Left cardiac atrium (tissue), 4 donors: ENCODE data around the gene ETV6. TPM values are rescaled to one million over a fixed set of nuclear protein-coding genes. Genes with fewer than 3 reads are reported as not detected.

Experiments
- ATAC-seq, 2 donors: fragments of 200-7000 bp; cut with Tn5 transposase; one replicate each; pipeline ENCODE4 v1.9.1; 2020; ENCODE audit warnings: mild to moderate bottlenecking in 2 of 2, moderate library complexity in 2 of 2
- DNase-seq: peaks from one replicate; pipeline ENCODE4 v3.0.0-alpha.2; 2020
- intact Hi-C, 2 donors: fragments of 100-400 bp; cut with DNase I; formaldehyde crosslinking; loops; one replicate each; pipeline versions ENCODE4 v1.14.1 to v1.15.1; 2022 to 2023
- total RNA-seq, 2 donors: library from RNA; stranded (reverse); fragmentation: NEBNext Ultra II Directional; extraction: Animal tissue kit (Norgen Biotek cat#: 25700); gene quantifications; one replicate each; pipeline ENCODE4 v1.2.1, GENCODE V29; 2021
- donor health status: DM: no; HTN: yes; CAD: no.
- donor health status: DM: no; HTN: yes; CAD: no; lungs with severe emphysema.
- donor health status: DM: yes; HTN: yes; CAD: no.
- donor health status: Dilated cardiomyopathy.

The ETV6 gene
- total RNA-seq, 2 donors from 2014 or later = 12.1 to 20.2 TPM

GRCh38 chr12:11797317-11797913, 147.9 kb downstream of the ETV6 start:
- DNase-seq = peak; percentile 69
- peak in 1 of 2 donors; percentile 48 for ATAC-seq
- intact Hi-C loops = no loop called here

- DNase-seq (no peak), ATAC-seq (no peak)
- intact Hi-C loops = no loop called here
Observed at GRCh38 chr12:11798006-11798708, 148.7 kb downstream of the ETV6 start.

DNA sequence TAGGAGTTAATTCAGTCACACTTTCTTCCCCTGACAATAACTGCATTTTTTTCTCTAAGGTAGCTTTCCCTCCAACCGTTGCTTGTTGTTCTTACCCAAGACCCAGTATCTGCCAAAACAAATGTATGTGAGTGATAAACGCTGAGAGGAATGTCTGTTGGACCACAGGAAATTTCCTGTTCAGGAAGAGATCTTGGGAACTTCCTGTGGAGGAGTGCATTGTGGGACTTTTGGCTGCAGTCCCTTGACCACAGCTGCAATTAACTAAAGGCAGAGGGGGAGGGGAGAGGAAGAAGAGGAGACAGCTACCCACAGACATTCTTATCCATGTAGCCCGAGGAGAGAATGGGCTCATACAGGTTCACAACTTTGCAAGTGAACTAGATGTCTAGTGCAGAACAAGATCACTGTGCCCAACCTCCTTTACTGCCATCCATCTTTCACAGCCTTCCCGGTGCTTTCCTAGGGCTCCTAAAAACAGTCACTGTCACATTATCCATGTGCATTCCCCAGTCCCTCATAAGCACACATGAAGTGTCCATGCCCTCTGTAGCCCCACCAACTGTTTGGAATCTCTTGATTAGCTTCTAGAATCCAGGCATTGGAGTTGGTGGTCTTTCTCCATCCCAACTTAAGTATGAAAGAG, 149.5 kb downstream of the ETV6 start:
- intact Hi-C loops = no loop called here
- ATAC-seq = peak; percentile 12 to 41
- peak; percentile 56 for DNase-seq

- no peak for DNase-seq
- intact Hi-C loops = no loop called here
- ATAC-seq = no peak
Observed at GRCh38 chr12:11799502-11799873, 150.0 kb downstream of the ETV6 start.

DNA sequence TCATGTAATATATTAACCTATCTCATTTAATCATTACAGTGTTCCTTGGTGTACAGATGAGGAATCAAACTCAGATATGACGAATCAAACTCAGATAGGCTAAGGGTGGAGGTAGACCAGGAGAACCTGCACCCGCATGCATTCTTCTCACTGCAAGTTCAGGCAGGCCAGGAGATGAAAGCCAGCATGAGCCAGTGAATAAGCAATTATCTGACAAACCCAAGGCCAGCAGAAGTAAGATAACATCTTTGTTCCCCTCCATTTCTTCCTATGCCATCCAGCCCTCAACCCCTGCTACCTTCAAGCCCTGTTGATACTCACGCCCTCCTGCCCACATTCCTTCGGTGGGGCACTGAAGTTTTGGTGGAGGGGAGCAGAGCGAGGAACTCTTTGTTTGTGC, 152.2 kb downstream of the ETV6 start:
- ATAC-seq = no peak
- intact Hi-C loops = no loop called here

GRCh38 chr12:11804130-11804529, 154.7 kb downstream of the ETV6 start:
- no peak for ATAC-seq
- DNase-seq = no peak
- intact Hi-C loops = no loop called here

More for the DNA sequence above, 152.2 kb downstream of the ETV6 start:
- no peak for DNase-seq

- no peak for ATAC-seq
- no peak for DNase-seq
- intact Hi-C loops = no loop called here
Observed at GRCh38 chr12:11805043-11805442, 155.6 kb downstream of the ETV6 start.

- no peak for ATAC-seq
- intact Hi-C loops = no loop called here
- DNase-seq = no peak
Observed at GRCh38 chr12:11805680-11806079, 156.2 kb downstream of the ETV6 start.

DNA sequence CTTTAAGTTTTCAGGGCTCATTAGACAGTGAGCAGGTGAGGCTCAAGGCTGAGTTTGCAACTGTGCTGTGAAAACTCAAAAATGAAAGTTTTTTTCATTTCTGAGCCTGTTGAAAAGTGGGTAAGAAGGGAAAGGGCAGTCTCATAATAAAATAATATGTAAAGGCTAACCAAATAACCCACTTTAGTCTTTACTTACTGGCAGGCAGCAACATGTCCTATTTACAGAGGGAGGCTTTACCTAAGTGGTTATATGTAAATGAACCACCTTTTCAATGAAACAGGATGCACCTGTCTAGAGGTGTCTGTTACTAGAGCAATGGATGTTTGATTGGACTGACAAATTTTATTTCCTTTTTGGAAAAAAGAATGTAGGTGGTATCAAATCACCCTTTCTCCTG, 158.0 kb downstream of the ETV6 start:
- DNase-seq (no peak), ATAC-seq (no peak)
- intact Hi-C loops = no loop called here

DNA sequence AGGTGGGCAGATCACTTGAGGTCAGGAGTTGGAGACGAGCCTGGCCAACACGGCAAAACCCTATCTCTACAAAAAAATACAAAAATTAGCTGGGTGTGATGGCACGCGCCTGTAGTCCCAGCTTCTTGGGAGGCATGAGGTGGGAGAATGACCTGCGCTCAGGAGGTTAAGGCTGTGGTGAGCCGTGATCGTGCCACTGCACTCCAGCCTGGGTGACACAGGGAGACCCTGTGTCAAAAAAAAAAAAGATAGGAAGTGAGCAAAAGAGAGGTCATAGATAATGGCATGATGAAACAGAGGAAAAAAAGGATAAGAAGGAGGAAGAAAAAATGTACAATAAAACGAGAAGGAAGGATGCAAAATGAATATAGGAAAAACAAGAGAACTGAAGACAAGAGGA, 159.5 kb downstream of the ETV6 start:
- ATAC-seq = no peak
- DNase-seq = no peak
- intact Hi-C loops = no loop called here

DNA sequence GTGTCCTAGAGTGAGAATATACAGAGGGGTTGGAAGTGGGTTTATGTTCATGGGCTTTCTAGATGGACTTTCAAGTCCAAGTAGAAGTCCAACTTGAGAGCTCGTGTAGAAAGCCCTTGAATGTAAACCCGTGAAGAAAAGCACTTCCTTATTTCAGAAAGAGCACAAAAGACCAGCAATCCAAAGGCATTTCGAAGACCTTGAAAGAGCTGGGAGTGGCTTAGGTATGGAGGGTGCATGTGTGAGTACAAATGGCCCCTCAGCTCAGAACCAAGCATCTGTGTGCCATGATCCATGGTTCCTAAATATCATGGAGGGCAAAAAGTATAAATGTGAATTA, 160.7 kb downstream of the ETV6 start:
- no peak for ATAC-seq
- DNase-seq = no peak
- intact Hi-C loops = no loop called here

GRCh38 chr12:11811008-11811407, 161.5 kb downstream of the ETV6 start:
- intact Hi-C loops = no loop called here
- no peak for ATAC-seq
- DNase-seq = no peak

GRCh38 chr12:11812241-11812585, 162.7 kb downstream of the ETV6 start:
- ATAC-seq = peak in 1 of 2 donors; percentile 7
- no peak for DNase-seq
- intact Hi-C loops = no loop called here

GRCh38 chr12:11812586-11813437, 163.3 kb downstream of the ETV6 start:
- ATAC-seq = peak; percentile 58 to 82
- intact Hi-C loops = no loop called here
- no peak for DNase-seq

GRCh38 chr12:11813438-11813813, 164.0 kb downstream of the ETV6 start:
- peak; percentile 14 to 28 for ATAC-seq
- no peak for DNase-seq
- intact Hi-C loops = no loop called here

- DNase-seq = no peak
- ATAC-seq = no peak
- intact Hi-C loops = no loop called here
Observed at GRCh38 chr12:11814374-11814773, 164.9 kb downstream of the ETV6 start.

DNA sequence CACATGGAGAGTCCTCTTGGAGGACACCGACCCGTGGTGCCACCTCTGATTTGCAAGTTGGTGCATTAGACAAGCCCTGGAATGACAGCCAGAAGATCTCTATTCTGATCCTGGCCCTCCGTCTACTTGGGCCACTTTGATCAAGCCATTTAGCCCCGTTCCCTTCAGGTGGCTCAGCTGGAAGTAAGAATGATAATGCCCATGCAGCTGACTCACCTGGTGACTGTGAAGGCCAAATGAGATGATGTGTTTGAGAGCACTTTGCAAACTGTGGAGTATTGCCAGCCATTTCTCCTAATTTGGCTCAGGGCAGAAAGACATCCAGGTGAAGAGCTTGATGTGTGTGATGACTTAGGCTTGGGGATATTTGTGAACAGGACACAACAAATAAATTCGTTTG, 165.9 kb downstream of the ETV6 start:
- intact Hi-C loops = no loop called here
- no peak for ATAC-seq
- DNase-seq = no peak

DNA sequence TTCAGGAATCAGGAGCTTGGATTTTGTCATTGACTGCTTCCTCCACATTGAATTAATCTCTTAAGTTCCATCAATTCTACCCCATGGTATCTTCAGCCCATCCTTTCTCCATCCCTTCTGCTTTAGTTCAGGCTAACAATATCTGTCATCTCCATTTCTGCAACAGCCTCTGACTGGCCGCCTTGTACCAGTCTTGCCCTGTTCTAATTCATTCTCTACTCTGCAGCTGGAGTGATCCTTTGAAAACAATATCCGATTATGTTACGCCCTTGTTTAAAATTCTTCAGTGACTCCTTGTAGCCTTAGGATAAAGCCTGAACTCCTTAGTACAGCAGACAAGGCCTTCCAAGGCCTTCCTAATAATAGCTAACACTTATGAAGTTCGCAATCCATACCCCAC, 170.2 kb downstream of the ETV6 start:
- intact Hi-C loops = no loop called here
- ATAC-seq = no peak
- no peak for DNase-seq

DNA sequence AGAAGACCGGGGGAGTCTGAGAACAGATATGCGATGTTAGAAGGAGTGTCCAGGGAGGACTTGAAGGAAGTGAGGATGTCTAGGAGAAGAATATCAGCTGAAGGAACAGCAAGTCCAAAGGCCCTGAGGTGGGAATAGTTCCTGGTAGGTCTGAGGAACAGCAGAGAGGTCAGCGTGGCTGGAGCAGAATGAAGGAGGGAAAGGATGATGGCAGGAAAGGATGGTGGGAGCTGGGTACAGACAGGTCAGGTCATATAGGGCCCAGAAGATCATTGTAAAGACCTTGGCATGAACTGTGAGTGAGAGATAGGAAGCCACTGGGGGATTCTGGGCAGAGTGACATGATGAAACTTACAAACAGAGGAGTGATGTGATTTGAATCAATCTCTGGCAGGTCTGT, 171.0 kb downstream of the ETV6 start:
- intact Hi-C loops = no loop called here
- no peak for DNase-seq
- ATAC-seq = no peak

DNA sequence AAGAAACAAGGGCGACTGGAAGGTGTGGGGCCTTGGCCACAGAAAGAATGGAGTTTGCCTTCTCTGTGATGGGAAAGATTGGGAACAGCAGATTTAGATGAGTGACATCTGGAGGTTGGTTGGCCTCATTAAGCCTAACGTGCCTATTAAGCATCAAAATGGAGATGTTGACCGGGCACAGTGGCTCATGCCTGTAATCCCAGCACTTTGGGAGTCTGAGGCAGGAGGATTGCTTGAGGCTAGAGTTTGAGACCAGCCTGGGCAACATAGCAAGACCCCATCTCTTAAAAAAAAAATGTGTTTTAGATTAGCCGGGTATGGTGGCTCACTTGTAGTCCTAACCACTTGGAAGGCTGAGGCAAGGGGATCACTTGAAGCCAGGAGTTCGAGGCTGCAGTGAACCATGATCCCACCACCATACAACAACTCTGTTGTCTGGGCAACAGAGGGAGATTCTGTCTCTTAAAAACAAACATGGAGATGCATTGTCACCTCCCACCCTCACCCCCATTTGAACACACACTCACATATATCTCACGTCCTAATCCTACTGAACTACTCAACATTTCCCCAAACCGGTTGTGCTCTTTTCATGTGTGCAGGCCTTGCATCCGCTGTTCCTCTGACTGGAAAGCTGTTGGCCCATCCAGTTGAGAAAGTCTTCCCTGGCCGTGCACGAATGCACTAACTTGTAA, 172.1 kb downstream of the ETV6 start:
- no peak for ATAC-seq
- intact Hi-C loops = no loop called here
- DNase-seq = no peak
